Kidney (tissue), 14 donors: ENCODE results near the gene APOO. TPM values are rescaled to one million over a fixed set of nuclear protein-coding genes. Genes with fewer than 3 reads are reported as not detected.

Source experiments
- DNase-seq, 5 donors: peaks; one replicate each; pipeline ENCODE4 v3.0.0-alpha.2; 2013 to 2020
- FAIRE-seq: peaks from 2 replicates; lab custom pipeline; 2012; peaks lifted over from hg19 to GRCh38; lab: Jason Lieb, UNC
- H3K27ac ChIP-seq, 2 donors: one replicate each; pipeline ENCODE4 v1.7.0; 2013; ENCODE audit warnings: low read depth in 2 of 2, low read length in 2 of 2, inconsistent platforms in 1 of 2
- H3K27me3 ChIP-seq: one replicate; pipeline ENCODE4 v1.7.1; 2013; ENCODE audit warnings: low read length, inconsistent platforms; ENCODE audit not compliant: control insufficient read depth, insufficient read depth
- H3K36me3 ChIP-seq, 3 donors: one replicate each; pipeline versions ENCODE4 v1.7.0 to v1.7.1; 2013; ENCODE audit warnings: low read length in 3 of 3, control low read depth in 1 of 3, inconsistent platforms in 1 of 3; ENCODE audit not compliant: insufficient read depth in 3 of 3, control insufficient read depth in 2 of 3
- H3K4me1 ChIP-seq, 3 donors: one replicate each; pipeline versions ENCODE4 v1.7.0 to v1.7.1; 2013; ENCODE audit warnings: low read length in 3 of 3, inconsistent platforms in 1 of 3, low read depth in 1 of 3; ENCODE audit not compliant: control insufficient read depth in 2 of 3, insufficient read depth in 2 of 3
- H3K4me3 ChIP-seq, 3 donors: one replicate each; pipeline versions ENCODE4 v1.7.0 to v1.8.1; 2013; ENCODE audit warnings: low read length in 3 of 3, control low read depth in 1 of 3, inconsistent platforms in 1 of 3
- H3K9ac ChIP-seq, 3 donors: one replicate each; pipeline versions ENCODE4 v1.7.0 to v1.7.1; 2013; ENCODE audit warnings: low read length in 3 of 3, control low read depth in 1 of 3, inconsistent platforms in 1 of 3
- H3K9me3 ChIP-seq, 3 donors: one replicate each; pipeline versions ENCODE4 v1.7.0 to v1.7.1; 2013; ENCODE audit warnings: low read length in 3 of 3, control low read depth in 1 of 3, inconsistent platforms in 1 of 3; ENCODE audit not compliant: control insufficient read depth in 2 of 3, insufficient read depth in 1 of 3
- intact Hi-C: fragments of 100-400 bp; cut with DNase I; formaldehyde crosslinking; loops from one replicate; pipeline ENCODE4 v1.11.1; 2022
- polyA plus RNA-seq: library from polyadenylated mRNA; stranded (reverse); fragments of 350-450 nt; fragmentation: Illumina TruSeq; extraction: RNeasy Lipid Tissue Mini Kit (QIAGEN cat#74804); gene quantifications from one replicate; pipeline ENCODE4 v1.2.3, GENCODE V29; 2014; ENCODE audit warnings: low read depth, low replicate concordance; ENCODE audit not compliant: insufficient read depth
- total RNA-seq: library from RNA; stranded (reverse); fragmentation: NEBNext Ultra II Directional; extraction: Animal tissue kit (Norgen Biotek cat#: 25700); gene quantifications from one replicate; pipeline ENCODE4 v1.2.1, GENCODE V29; 2021
- TF ChIP-seq, protein P1 (sequence below): IDR thresholded peaks from 3 replicates; pipeline ENCODE4 v1.5.1; 2012; ENCODE audit warnings: mild to moderate bottlenecking, moderate library complexity, borderline replicate concordance; ENCODE audit not compliant: insufficient read depth; ENCODE audit errors: extremely low read depth
- donor health status: control.
- donor health status: control.
- donor health status: control.
- donor health status: control.
- donor health status: control.
- donor health status: DM: yes; HTN: yes; CAD: no.
- donor health status: Normal renal cell carcinoma (clear cell type).

Gene APOO
- total and polyA plus RNA-seq, 2 donors from 2014 or later, result 30.4 to 110 TPM

DNA sequence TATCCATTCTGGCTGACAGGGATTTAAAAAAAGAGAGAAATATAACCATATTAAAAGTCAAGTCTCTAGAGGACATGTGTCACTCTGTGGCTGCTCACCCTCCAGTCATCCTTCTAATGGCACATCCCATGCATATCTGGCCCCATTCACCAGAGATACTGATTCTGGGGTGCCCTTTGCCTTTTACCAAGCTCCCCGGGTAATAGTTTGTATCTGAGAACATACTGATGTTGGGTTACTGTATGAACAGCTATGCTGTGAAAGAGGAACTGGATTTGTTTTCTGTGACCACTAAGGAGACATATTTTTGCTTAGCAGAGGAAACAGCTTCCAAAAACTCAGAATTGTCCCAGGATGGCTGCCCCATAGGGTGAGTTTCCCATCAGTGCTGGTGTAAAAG, 68.8 kb downstream of the APOO start:
- TF ChIP-seq, protein P1, sequence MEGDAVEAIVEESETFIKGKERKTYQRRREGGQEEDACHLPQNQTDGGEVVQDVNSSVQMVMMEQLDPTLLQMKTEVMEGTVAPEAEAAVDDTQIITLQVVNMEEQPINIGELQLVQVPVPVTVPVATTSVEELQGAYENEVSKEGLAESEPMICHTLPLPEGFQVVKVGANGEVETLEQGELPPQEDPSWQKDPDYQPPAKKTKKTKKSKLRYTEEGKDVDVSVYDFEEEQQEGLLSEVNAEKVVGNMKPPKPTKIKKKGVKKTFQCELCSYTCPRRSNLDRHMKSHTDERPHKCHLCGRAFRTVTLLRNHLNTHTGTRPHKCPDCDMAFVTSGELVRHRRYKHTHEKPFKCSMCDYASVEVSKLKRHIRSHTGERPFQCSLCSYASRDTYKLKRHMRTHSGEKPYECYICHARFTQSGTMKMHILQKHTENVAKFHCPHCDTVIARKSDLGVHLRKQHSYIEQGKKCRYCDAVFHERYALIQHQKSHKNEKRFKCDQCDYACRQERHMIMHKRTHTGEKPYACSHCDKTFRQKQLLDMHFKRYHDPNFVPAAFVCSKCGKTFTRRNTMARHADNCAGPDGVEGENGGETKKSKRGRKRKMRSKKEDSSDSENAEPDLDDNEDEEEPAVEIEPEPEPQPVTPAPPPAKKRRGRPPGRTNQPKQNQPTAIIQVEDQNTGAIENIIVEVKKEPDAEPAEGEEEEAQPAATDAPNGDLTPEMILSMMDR, result no peak
- DNase-seq, result no peak
- no peak overlapping the region for H3K9ac ChIP-seq
- intact Hi-C loops, result no loop called here
- no peaks in the 10 kb centered on the region for H3K27me3 ChIP-seq
- no peaks in the 10 kb centered on the region for H3K9me3 ChIP-seq
- no peak for FAIRE-seq
- H3K27ac ChIP-seq, result no peak overlapping the region
- H3K4me3 ChIP-seq, result no peak overlapping the region
- H3K4me1 ChIP-seq, result no peaks in the 10 kb centered on the region
- no peaks in the 10 kb centered on the region for H3K36me3 ChIP-seq

DNA sequence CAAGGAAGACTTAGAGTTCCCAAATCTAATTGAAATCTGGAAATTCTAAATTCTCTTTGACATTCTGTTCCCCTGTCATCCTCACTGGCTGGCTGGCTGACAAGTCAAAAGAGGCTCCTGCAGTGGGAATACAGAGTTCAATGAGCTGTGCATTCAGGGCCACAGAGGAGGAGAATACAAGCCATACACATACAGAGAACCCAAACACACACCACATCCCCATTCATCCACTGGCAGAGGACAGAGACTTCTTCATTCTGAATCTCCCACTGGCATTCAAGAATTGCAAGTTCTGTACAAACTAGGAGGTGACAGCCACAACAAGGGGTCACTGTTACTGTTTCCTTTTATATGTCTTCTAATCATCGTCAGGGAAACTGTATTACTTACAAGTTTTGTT, 75.0 kb downstream of the APOO start:
- Histone ChIP-seq H3K9me3 (no peaks in the 10 kb centered on the region), H3K4me3 (no peak overlapping the region), H3K36me3 (no peaks in the 10 kb centered on the region), H3K27ac (no peak overlapping the region), H3K27me3 (no peaks in the 10 kb centered on the region), H3K4me1 (no peaks in the 10 kb centered on the region), H3K9ac (no peak overlapping the region)
- FAIRE-seq (no peak), DNase-seq (no peak)
- intact Hi-C loops, result no loop called here
- TF ChIP-seq, protein P1, result no peak

DNA sequence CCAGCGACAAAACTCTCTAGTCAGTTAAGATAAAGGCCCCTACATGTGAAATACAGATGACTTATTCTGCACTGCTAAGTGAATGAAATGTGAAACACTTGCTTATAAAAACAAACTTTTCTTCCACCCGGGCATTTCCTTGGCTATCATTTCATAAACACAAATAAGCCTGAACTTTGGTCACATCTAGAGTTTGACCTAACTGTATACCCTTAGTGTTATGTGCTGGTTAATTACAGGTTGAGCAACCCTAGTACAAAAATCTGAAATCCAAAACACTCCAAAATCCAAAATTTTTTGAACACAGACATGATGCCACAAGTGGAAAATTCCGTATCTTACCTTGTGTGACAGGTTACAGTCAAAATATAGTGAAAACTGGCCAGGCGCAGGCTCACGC, 78.9 kb downstream of the APOO start:
- no peaks in the 10 kb centered on the region for H3K36me3 ChIP-seq
- no peak for FAIRE-seq
- TF ChIP-seq, protein P1, result no peak
- H3K4me1 ChIP-seq, result no peaks in the 10 kb centered on the region
- no peak for DNase-seq
- peaks cover 4% of the 10 kb centered on the region for H3K27me3 ChIP-seq
- H3K9ac ChIP-seq, result no peak overlapping the region
- intact Hi-C loops, result no loop called here
- no peak overlapping the region for H3K27ac ChIP-seq
- H3K9me3 ChIP-seq, result no peaks in the 10 kb centered on the region
- H3K4me3 ChIP-seq, result no peak overlapping the region

DNA sequence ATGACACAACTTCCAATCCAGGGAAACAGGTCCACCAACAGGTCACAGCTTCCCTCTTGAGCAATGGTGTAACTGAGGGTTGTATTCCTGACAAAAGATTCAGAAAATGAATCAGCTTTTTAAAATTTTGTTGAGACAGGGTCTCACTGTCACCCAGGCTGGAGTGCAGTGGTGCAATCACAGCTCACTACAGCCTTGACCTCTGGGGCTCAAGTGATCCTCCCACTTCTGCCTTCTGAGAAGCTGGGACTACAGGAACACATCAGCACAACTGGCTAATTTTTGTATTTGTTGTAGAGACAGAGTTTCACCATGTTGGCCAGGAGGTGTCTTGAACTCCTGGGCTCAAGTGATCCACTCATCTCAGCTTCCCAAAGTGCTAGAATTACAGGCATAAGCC, 81.1 kb downstream of the APOO start:
- TF ChIP-seq, protein P1, result no peak
- no peak overlapping the region for H3K27ac ChIP-seq
- FAIRE-seq (no peak), DNase-seq (no peak)
- no peaks in the 10 kb centered on the region for H3K36me3 ChIP-seq
- no peaks in the 10 kb centered on the region for H3K4me1 ChIP-seq
- peaks cover 4% of the 10 kb centered on the region for H3K27me3 ChIP-seq
- H3K4me3 ChIP-seq, result no peak overlapping the region
- intact Hi-C loops, result no loop called here
- H3K9ac ChIP-seq, result no peak overlapping the region
- H3K9me3 ChIP-seq, result no peaks in the 10 kb centered on the region
